IPS DF 6.9 (cell line): ENCODE measurements around the gene NCOR1.
"Not testable (repeated sequence)": the region's sequence is repeated elsewhere in the genome, so short reads cannot be mapped to it uniquely, and the experiment has no call there.

ENCODE experiments used
- DNase-seq: peaks from one replicate; pipeline ENCODE4 v3.0.0-alpha.2; 2013; ENCODE audit warnings: low read depth, low spot score
- H3K27ac ChIP-seq: one replicate; pipeline ENCODE4 v1.5.1; 2013; ENCODE audit warnings: low read length, control low read depth
- H3K27me3 ChIP-seq: 2 replicates; pipeline ENCODE4 v1.6.1; 2013; ENCODE audit warnings: mild to moderate bottlenecking, low read length; ENCODE audit not compliant: control insufficient read depth, insufficient read depth
- H3K36me3 ChIP-seq: 2 replicates; pipeline ENCODE4 v1.6.1; 2013; ENCODE audit warnings: low read length; ENCODE audit not compliant: control insufficient read depth, insufficient read depth
- H3K4me1 ChIP-seq: 2 replicates; pipeline ENCODE4 v1.6.1; 2013; ENCODE audit warnings: low read length; ENCODE audit not compliant: control insufficient read depth, insufficient read depth
- H3K4me3 ChIP-seq: 2 replicates; pipeline ENCODE4 v1.5.1; 2013; ENCODE audit warnings: mild to moderate bottlenecking, low read length
- H3K9me3 ChIP-seq: 2 replicates; pipeline ENCODE4 v1.6.1; 2013; ENCODE audit warnings: low read length, inconsistent platforms; ENCODE audit not compliant: control insufficient read depth, insufficient read depth
- WGBS: extraction: QIAGEN DNeasy Blood & Tissue Kit; methylation state at CpG from one replicate; pipeline ENCODE4 v1.1.7; 2013; ENCODE audit warnings: mixed read lengths, missing lambda C conversion rate; ENCODE audit not compliant: insufficient read length, insufficient coverage; 5-methylcytosine and 5-hydroxymethylcytosine counted together

NCOR1 gene

GRCh38 chr17:16152326-16152725 is 63.0 kb downstream of the NCOR1 start:
- H3K27ac ChIP-seq, H3K9me3 ChIP-seq, H3K4me1 ChIP-seq, H3K36me3 ChIP-seq, DNase-seq, H3K27me3 ChIP-seq, H3K4me3 ChIP-seq: not testable (repeated sequence)
- no CpG with 5 or more reads among the region's 6 CpGs for WGBS

DNA sequence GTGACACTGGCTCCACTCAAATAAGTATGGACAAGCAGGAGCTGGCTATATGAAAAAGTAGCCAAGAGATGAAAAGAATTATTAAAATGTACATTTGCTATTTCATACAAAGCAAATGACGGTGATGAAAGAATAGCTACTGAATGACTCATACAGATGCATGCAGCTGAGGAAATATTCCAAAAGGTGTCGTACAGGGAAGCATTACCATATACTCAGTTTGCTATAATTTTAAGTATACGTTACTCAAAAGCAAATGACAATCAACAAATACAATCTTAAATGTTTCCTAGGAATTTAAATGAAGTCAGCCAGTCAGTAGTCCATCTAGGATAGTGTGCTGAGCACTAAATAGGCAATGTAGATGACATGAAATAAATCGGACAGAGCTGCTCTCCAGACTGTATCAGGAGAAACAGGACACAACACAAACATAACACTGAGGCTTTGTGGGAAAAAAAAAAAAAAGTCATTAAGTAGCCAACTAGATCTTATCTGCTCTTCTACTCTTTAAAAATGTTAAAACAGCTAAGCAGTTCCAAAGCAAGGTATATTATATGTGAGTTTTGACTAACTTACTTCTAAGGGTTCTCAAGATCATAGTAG is 65.0 kb downstream of the NCOR1 start:
- Histone ChIP-seq H3K27ac (no peak overlapping the region), H3K4me3 (no peak overlapping the region), H3K4me1 (no peaks in the 10 kb centered on the region), H3K9me3 (no peaks in the 10 kb centered on the region), H3K36me3 (peaks cover 3% of the 10 kb centered on the region; the same call in 1 of the 2 replicates), H3K27me3 (no peaks in the 10 kb centered on the region)
- no peak for DNase-seq
- no CpG with 5 or more reads among the region's 4 CpGs for WGBS

DNA sequence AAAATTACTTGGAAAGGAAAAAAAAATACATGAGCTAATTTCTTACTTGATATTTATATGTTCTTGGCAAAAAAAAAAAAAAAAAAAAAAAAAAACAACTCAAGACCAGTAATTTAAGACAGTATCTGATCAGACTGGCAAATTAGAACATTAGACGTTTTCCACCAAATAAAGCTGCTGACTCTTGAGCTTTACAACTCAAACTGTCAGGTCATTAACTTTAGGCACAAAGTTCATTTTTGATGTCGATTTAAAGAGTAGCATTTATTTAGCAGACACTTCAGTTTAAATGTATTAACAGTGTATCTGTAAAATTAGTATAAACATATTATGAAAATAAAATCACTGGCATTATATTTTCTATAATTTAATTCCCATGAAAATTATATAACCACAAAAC is 66.7 kb downstream of the NCOR1 start:
- no peak for DNase-seq
- Histone ChIP-seq H3K4me3 (no peak overlapping the region), H3K27me3 (no peaks in the 10 kb centered on the region), H3K9me3 (no peaks in the 10 kb centered on the region), H3K36me3 (peaks cover 3% of the 10 kb centered on the region; the same call in 1 of the 2 replicates), H3K27ac (no peak overlapping the region), H3K4me1 (no peaks in the 10 kb centered on the region)
- no CpG with 5 or more reads among the region's 2 CpGs for WGBS

DNA sequence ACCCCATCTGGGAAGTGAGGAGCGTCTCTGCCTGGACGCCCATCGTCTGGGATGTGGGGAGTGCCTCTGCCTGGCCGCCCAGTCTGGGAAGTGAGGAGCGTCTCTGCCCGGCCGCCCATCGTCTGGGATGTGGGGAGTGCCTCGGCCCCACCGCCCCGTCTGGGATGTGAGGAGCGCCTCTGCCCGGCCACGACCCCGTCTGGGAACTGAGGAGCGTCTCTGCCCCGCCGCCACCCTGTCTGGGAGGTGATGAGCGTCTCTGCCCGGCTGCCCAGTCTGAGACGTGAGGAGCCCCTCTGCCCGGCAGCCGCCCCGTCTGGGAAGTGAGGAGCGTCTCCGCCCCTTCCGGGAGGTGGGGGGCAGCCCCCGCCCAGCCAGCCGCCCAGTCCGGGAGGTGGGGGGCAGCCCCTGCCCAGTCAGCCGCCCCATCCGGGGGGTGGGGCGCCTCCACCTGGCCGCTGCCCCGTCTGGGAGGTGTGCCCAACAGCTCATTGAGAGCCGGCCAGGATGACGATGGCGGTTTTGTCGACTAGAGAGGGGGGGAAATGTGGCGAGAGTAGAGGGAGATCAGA is 69.9 kb downstream of the NCOR1 start:
- not testable (repeated sequence) for H3K36me3 ChIP-seq, DNase-seq

DNA sequence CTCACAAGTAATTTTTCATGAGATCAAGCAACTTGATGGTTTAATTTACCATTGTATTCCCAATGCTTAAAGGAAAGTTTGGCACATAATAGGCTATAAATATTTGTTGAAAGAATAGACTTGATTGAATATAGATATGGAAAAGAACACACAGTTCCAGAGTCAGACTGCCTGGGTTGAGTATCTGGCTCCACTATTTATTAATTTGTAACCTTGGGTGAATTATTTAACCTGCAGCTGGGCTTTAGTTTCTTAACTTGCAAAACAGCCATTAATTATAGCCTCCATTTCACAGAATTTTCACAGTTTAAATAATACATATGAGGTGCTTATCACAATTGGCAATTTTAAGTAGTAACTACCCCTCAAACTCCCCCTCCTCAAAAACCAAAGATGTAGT is 73.6 kb downstream of the NCOR1 start:
- Histone ChIP-seq H3K27ac (no peak overlapping the region), H3K9me3 (no peaks in the 10 kb centered on the region), H3K4me1 (no peaks in the 10 kb centered on the region), H3K27me3 (no peaks in the 10 kb centered on the region), H3K4me3 (no peak overlapping the region), H3K36me3 (no peaks in the 10 kb centered on the region; the same call in 1 of the 2 replicates)
- no peak for DNase-seq

More for the DNA sequence above, 69.9 kb downstream of the NCOR1 start:
- no CpG with 5 or more reads among the region's 40 CpGs for WGBS
- H3K4me1 ChIP-seq, H3K4me3 ChIP-seq, H3K27me3 ChIP-seq, H3K9me3 ChIP-seq, H3K27ac ChIP-seq: not testable (repeated sequence)

DNA sequence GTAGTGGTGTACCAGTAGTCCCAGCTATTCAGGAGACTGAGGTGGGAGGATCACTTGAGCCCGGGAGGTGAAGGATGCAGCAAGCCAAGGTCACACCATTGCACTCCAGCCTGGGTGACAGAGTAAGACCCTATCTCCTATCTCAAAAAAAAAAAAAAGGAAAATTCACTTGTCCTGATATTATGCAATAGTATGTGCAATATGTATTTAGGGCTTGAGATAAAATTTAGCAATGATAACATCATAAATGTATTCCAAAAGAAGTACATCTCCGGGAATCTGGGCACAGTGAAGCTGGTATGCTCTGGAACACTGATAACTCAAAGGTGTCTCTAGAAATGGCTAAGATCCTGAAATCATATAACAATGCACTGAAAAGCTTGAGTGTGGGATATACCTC is 74.5 kb downstream of the NCOR1 start:
- WGBS: no CpG with 5 or more reads among the region's 2 CpGs
- no peak for DNase-seq

GRCh38 chr17:16135461-16135860 is 79.9 kb downstream of the NCOR1 start:
- no peaks in the 10 kb centered on the region for H3K27me3 ChIP-seq
- H3K4me1 ChIP-seq: no peaks in the 10 kb centered on the region
- H3K9me3 ChIP-seq: no peaks in the 10 kb centered on the region
- WGBS: 100% methylated on average over 1 of the region's 5 CpGs
- no peak overlapping the region for H3K27ac ChIP-seq
- no peak for DNase-seq
- H3K4me3 ChIP-seq: no peak overlapping the region
- no peaks in the 10 kb centered on the region; the same call in 1 of the 2 replicates for H3K36me3 ChIP-seq

More for the DNA sequence above, 74.5 kb downstream of the NCOR1 start:
- H3K36me3 ChIP-seq: no peaks in the 10 kb centered on the region; the same call in 1 of the 2 replicates
- H3K27me3 ChIP-seq: no peaks in the 10 kb centered on the region
- H3K27ac ChIP-seq: no peak overlapping the region
- no peaks in the 10 kb centered on the region for H3K4me1 ChIP-seq
- no peak overlapping the region for H3K4me3 ChIP-seq
- H3K9me3 ChIP-seq: no peaks in the 10 kb centered on the region

- no peak overlapping the region for H3K4me3 ChIP-seq
- WGBS: no CpG with 5 or more reads among the region's 3 CpGs
- no peaks in the 10 kb centered on the region for H3K27me3 ChIP-seq
- H3K9me3 ChIP-seq: no peaks in the 10 kb centered on the region
- H3K27ac ChIP-seq: no peak overlapping the region
- no peaks in the 10 kb centered on the region; the same call in 1 of the 2 replicates for H3K36me3 ChIP-seq
- no peak for DNase-seq
- no peaks in the 10 kb centered on the region for H3K4me1 ChIP-seq
These were observed 83.7 kb downstream of the NCOR1 start for GRCh38 chr17:16131593-16131992.

GRCh38 chr17:16129441-16130205 is 85.7 kb downstream of the NCOR1 start:
- Histone ChIP-seq H3K27ac (no peak overlapping the region), H3K36me3 (no peaks in the 10 kb centered on the region), H3K4me3 (no peak overlapping the region), H3K4me1 (no peaks in the 10 kb centered on the region), H3K27me3 (no peaks in the 10 kb centered on the region), H3K9me3 (no peaks in the 10 kb centered on the region)
- DNase-seq: no peak
- whole genome bisulfite sequencing: no CpG with 5 or more reads among the region's 6 CpGs

GRCh38 chr17:16123531-16123930 is 91.8 kb downstream of the NCOR1 start:
- H3K4me3 ChIP-seq: no peak overlapping the region
- no peaks in the 10 kb centered on the region for H3K27me3 ChIP-seq
- DNase-seq: no peak
- H3K4me1 ChIP-seq: no peaks in the 10 kb centered on the region
- H3K9me3 ChIP-seq: no peaks in the 10 kb centered on the region
- peaks cover 11% of the 10 kb centered on the region; the same call in 1 of the 2 replicates for H3K36me3 ChIP-seq
- H3K27ac ChIP-seq: no peak overlapping the region
- no CpG with 5 or more reads among the region's 3 CpGs for WGBS
